Eye (tissue), 1 donor: Measurements from ENCODE around the gene GDI1.
"Not testable (repeated sequence)": the region's sequence is repeated elsewhere in the genome, so short reads cannot be mapped to it uniquely, and the experiment has no call there.

ENCODE experiments used
- DNase-seq: peaks from one replicate; pipeline ENCODE4 v3.0.0-alpha.2; 2015

The GDI1 gene

GRCh38 chrX:154436983-154437752 lies at the start of gene GDI1:
TSS of gene GDI1 (plus strand) at chrX:154437154. CDS start at chrX:154437255, 101 bp downstream.
- DNase-seq: peak; percentile 76

- DNase-seq: not testable (repeated sequence)
Measured at GRCh38 chrX:154388094-154388493, 48.9 kb upstream of the GDI1 start.

GRCh38 chrX:154388649-154389048 lies 48.3 kb upstream of the GDI1 start:
- not testable (repeated sequence) for DNase-seq

GRCh38 chrX:154389812-154390747 lies 46.9 kb upstream of the GDI1 start:
- DNase-seq: not testable (repeated sequence)

GRCh38 chrX:154396363-154396762 lies 40.6 kb upstream of the GDI1 start:
- DNase-seq: not testable (repeated sequence)

GRCh38 chrX:154396973-154397887 lies 39.7 kb upstream of the GDI1 start:
- DNase-seq: peak; percentile 87

GRCh38 chrX:154397888-154398667 lies 38.9 kb upstream of the GDI1 start, which contains the start of gene RPL10:
TSS of gene RPL10 (plus strand) at chrX:154398377. CDS start at chrX:154398520, 143 bp downstream.
- peak; percentile 96 for DNase-seq

GRCh38 chrX:154398668-154399526 lies 38.1 kb upstream of the GDI1 start:
- DNase-seq: peak; percentile 94

- DNase-seq: no peak
Measured at GRCh38 chrX:154399527-154400368, 37.2 kb upstream of the GDI1 start.

GRCh38 chrX:154400369-154400817 lies 36.6 kb upstream of the GDI1 start:
- not testable (repeated sequence) for DNase-seq

GRCh38 chrX:154401045-154401799 lies 35.7 kb upstream of the GDI1 start:
- DNase-seq: no peak

- no peak for DNase-seq
Measured at GRCh38 chrX:154401918-154402621, 34.9 kb upstream of the GDI1 start.

- no peak for DNase-seq
Measured at GRCh38 chrX:154402622-154403127, 34.3 kb upstream of the GDI1 start.

- DNase-seq: no peak
Measured at GRCh38 chrX:154403192-154403591, 33.8 kb upstream of the GDI1 start.

- DNase-seq: no peak
Measured at GRCh38 chrX:154403858-154404257, 33.1 kb upstream of the GDI1 start.

GRCh38 chrX:154404625-154405192 lies 32.2 kb upstream of the GDI1 start:
- no peak for DNase-seq

GRCh38 chrX:154408659-154409221 lies 28.2 kb upstream of the GDI1 start:
- DNase-seq: no peak
